Loucy (cell line): Measurements from ENCODE around the gene NOD2.

Experiments used
- EZH2phosphoT487 ChIP-seq: fragments of 200-600 bp; IDR thresholded peaks from 2 replicates; pipeline ENCODE4 v1.6.1; 2018; ENCODE audit warnings: antibody characterized with exemption, mild to moderate bottlenecking, moderate library complexity, borderline replicate concordance
- TF ChIP-seq, protein P1 (sequence below): fragments of 200-600 bp; sonication (generic); conservative IDR thresholded peaks from 2 replicates; pipeline ENCODE4 v1.5.1; 2014; ENCODE audit warnings: mild to moderate bottlenecking, antibody characterized with exemption, low read length

DNA sequence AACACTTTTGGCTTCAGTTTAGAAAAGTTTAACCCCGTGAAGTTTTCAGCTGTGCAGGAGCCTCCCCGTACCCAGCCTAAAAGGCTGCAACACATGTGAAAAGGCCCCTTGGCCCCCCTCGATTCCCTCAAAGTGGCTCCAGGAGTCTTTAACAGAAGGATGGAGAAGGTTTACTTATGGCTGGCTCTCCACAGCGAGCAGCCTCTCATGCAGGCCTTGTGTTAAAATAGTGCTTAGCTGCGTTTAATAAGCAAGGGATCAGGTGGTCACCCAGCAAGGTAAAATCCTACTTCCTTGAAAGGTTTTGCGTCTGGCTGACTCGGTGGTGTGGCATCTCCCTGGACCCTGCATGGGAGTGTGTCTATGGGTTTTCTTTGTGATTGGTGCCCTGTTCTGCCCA lies 40.1 kb downstream of the NOD2 start:
- TF ChIP-seq, protein P1, sequence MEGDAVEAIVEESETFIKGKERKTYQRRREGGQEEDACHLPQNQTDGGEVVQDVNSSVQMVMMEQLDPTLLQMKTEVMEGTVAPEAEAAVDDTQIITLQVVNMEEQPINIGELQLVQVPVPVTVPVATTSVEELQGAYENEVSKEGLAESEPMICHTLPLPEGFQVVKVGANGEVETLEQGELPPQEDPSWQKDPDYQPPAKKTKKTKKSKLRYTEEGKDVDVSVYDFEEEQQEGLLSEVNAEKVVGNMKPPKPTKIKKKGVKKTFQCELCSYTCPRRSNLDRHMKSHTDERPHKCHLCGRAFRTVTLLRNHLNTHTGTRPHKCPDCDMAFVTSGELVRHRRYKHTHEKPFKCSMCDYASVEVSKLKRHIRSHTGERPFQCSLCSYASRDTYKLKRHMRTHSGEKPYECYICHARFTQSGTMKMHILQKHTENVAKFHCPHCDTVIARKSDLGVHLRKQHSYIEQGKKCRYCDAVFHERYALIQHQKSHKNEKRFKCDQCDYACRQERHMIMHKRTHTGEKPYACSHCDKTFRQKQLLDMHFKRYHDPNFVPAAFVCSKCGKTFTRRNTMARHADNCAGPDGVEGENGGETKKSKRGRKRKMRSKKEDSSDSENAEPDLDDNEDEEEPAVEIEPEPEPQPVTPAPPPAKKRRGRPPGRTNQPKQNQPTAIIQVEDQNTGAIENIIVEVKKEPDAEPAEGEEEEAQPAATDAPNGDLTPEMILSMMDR = no peak
- no peak for TF ChIP-seq EZH2phosphoT487
